Upper lobe of left lung (tissue), 4 donors: Measurements from ENCODE around the gene SLBP.

Experiments used
- EP300 ChIP-seq, 4 donors: sonication (generic); formaldehyde crosslinking; IDR thresholded peaks; one replicate each; pipeline ENCODE4 v1.5.1; 2017; ENCODE audit warnings: antibody characterized with exemption in 4 of 4, control low read depth in 2 of 4
- POLR2A ChIP-seq, 4 donors: fragments of 450-650 bp; IDR thresholded peaks; one replicate each; pipeline ENCODE4 v1.5.1; 2016 to 2017; ENCODE audit warnings: antibody characterized with exemption in 4 of 4, mild to moderate bottlenecking in 2 of 4
- POLR2AphosphoS5 ChIP-seq, 2 donors: sonication (generic); formaldehyde crosslinking; IDR thresholded peaks; one replicate each; pipeline ENCODE4 v1.5.1; 2017; ENCODE audit warnings: antibody characterized with exemption in 2 of 2
- TF ChIP-seq, protein P1 (sequence below), 6 experiments: fragments of 450-650 bp in 4 of 6; fragments of 200-600 bp in 2 of 6; sonication (generic) in 2 of 6; IDR thresholded peaks; one replicate each; pipeline ENCODE4 v1.5.1; 2016 to 2019; ENCODE audit warnings: antibody characterized with exemption in 6 of 6

DNA sequence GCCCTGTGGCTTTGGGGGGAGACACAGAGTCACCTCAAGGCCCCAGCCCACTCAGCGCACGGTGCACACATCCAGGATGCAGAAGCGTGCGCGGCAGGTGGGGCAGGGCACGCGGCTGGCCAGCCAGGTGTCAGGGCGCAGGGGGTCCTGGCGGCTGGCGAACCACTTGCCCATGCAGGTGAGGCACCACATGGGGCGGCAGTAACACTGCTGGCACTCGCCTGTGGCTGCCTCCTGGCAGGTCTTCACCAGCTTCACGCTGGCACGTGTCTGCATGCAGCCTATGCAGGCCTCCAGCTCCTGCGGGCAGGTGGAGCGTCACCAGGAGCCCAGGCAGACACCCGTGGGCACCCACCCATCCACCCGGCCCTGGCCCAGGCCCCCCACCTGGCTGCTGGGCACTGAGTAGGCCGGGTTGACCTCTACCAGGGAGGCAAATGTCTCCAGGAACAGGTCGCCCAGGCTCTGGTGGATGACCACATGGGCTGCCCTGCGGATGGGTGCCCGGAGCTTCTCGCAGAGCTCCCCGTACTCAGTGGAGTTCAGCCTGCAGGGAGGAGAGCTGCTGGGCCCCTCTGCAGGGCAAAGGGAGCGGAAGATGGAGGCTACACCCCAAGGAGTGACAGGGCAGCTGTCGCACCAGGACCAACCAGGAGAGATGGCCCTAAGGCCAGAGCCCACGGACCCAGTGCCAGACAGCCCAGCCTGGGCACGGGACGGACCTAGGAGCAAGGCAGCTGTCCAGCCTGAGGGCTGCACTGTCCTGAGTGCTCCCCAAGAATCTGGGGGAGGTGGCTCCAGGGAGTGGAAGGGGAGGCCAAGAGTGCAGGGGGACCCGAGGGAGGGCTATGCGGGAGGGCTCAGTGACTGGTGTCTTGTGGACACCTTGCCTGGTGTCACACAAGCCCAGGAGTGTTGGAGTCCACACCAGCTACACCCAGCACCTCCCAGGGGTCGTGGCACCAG, 5.3 kb upstream of the SLBP start:
- no peak for TF ChIP-seq EP300 (IDR thresholded peaks at IDR 0.05)
- TF ChIP-seq, protein P1, sequence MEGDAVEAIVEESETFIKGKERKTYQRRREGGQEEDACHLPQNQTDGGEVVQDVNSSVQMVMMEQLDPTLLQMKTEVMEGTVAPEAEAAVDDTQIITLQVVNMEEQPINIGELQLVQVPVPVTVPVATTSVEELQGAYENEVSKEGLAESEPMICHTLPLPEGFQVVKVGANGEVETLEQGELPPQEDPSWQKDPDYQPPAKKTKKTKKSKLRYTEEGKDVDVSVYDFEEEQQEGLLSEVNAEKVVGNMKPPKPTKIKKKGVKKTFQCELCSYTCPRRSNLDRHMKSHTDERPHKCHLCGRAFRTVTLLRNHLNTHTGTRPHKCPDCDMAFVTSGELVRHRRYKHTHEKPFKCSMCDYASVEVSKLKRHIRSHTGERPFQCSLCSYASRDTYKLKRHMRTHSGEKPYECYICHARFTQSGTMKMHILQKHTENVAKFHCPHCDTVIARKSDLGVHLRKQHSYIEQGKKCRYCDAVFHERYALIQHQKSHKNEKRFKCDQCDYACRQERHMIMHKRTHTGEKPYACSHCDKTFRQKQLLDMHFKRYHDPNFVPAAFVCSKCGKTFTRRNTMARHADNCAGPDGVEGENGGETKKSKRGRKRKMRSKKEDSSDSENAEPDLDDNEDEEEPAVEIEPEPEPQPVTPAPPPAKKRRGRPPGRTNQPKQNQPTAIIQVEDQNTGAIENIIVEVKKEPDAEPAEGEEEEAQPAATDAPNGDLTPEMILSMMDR (IDR thresholded peaks at IDR 0.05), result no peak
- no peak for TF ChIP-seq POLR2A (IDR thresholded peaks at IDR 0.05)
- TF ChIP-seq POLR2AphosphoS5 (IDR thresholded peaks at IDR 0.05), result no peak
